ENCODE measurements around the gene RAB15.

RAB15 gene

DNA sequence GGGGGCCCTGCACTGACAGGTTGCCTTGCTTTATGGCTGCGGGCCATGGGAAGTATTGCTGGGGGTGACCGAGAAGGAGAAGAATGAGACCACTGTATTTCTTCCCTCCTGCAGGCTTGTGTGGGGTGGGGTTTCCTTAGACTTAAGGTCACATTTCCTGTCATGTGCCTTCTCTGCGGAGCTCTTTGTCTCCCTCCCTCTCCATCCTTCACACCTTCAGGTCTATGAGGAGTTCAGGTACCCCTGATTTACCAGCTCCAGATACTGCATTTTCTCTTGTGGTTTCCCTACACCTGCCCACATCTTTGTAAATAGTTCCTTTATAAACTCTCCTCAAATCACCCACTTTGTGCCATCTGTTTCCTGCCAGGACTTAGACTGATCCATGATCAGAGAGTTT lies 18.2 kb upstream of the RAB15 start:
- DNase-seq (ENCODE audit: low read depth, low spot score), result no peak

DNA sequence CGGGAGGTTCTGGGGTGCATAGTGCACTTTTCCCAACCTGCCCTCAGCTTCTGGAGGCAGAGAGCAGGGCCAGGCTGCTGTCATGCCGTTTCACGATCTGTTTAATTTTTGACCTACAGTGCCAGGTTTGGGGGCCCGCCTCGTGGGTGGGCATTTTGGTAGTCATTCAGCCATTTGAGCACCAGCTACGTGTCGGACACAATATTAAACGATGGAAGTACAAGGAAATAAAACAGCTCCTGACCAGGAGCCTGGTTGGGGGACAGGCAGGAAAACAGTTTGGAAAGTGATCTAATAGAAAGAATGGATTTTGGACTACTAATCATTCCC lies 15.3 kb upstream of the RAB15 start:
- DNase-seq (ENCODE audit: low read depth, low spot score), result no peak

DNA sequence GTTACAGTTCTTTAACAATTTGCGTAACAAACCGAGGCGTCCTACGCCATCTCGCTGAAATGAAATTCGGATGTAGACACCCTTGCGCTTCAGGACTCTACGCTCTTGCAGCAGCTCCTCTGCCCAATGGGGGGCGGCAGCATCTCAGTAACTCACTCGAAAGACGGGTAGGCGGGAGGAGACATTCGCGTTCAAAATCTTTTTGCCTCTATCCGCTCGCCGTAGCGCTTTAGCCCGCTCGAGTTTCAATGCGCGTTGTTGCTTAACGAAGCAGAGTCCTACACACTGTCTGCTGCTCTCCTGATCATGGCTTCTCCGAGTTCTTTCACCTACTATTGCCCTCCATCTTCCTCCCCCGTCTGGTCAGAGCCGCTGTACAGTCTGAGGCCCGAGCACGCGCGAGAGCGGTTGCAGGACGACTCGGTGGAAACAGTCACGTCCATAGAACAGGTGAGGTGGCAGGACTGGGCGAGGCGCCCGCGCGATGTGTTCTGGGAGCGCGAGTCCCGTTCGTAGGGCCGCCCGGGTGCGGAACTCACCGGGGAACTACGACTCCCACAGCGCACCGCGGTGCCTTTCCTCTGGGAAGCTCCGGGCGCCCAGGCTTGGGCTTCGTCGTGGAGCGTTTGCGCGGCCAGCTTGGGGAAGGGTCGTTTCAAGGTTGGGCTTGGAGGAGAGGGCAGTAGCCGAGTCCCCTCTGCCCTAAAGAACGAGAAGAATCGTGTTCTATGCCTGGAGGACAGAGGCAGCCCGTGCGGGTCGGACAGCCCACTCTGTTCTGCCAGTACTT lies 14.7 kb upstream of the RAB15 start, which contains the start of gene FNTB:
FNTB (plus strand) TSS at position 248 of the 790 bp plus-strand sequence; CDS start at position 307, 59 bp downstream.
- peak; percentile 94 for DNase-seq (ENCODE audit: low read depth, low spot score)

DNA sequence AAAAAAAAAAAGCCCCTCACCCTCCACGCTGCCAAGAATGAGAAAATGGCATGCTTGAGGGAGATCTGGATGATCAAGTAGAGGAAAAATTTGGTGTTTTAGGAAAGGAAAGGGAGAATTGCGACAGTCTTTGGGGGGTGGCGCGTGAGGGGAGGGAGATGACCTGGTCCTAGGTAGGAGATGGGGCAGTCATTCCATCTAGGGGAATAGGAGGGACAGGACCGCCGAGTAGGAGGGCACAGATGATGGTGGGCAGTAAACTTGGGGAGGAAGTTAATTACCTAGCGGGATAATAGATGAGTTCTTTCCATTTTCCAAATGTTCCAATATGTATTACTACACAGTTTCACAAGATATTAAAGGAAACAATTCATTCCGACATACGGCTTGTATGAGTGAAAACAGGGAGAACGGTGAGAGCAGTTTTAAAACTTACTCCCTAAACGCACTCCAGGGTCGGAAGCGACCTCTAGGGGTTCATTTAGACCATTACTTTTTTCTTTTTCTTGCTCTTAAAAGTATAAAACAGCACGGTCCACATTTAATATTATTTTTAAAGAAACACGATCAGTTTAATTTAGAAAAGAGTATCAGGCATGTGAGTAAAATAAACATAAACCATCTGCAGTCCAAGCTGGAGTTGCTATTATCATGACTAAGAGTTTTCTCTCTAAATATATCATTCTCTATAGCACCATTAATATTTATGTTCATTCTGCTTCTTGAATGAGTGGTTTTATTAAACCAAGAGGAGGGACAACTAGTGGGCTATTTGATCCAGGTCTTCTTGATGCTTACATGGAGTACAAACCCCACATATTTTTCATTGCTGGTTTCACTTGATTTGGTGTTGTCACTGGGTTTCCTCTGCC lies 11.5 kb upstream of the RAB15 start:
- DNase-seq (ENCODE audit: low read depth, low spot score), result no peak

DNA sequence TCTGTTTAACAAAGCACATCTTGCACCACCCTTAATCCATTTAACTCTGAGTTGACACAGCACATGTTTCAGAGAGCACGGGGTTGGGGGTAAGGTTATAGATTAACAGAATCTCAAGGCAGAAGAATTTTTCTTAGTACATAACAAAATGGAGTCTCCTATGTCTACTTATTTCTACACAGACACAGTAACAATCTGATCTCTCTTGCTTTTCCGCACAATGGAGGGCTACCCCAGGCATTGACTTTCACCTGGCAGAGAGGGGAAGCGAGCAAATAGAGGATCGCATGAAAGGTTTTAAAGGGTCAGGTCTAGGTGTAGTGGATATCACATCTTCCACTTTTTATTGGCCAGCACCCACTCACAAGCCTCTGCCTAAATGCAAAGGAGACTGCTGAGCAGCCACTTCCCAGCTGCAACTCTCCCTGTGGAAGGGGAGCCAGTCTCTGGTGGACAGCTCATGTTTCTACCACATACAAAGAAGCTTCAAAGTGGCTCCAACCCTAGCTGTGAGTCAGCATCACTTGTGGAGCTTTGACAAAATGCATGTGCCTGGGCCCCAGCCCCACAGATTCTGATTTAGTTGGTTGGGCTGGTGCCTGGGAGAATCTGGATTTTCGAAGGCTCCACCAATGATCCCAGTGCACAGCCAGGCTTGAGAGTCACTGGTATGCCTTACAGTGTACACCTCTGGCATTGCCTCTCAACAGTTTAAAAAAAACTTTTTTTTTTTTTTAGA lies 7.4 kb upstream of the RAB15 start:
- DNase-seq (ENCODE audit: low read depth, low spot score), result no peak

DNA sequence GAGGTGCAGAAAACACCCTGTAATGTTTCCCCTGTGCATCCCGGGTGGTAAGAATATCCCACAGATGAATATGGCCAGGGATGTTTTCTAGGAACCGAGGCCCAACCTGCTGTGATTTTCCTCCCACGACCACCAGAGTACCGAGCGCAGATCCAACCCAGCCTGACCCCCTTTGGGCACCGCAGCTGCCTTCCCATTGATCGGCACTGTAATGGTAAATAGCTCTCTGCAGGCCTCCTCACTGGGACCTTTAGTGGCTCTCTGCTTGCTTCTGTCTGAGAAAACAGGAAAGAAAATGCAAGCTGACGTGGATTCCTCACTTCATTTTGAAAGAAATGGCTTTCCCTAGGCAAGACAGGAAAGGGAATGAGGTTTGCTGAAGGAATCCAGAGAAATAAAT lies 2.4 kb upstream of the RAB15 start:
- DNase-seq (ENCODE audit: low read depth, low spot score), result peak; percentile 65

DNA sequence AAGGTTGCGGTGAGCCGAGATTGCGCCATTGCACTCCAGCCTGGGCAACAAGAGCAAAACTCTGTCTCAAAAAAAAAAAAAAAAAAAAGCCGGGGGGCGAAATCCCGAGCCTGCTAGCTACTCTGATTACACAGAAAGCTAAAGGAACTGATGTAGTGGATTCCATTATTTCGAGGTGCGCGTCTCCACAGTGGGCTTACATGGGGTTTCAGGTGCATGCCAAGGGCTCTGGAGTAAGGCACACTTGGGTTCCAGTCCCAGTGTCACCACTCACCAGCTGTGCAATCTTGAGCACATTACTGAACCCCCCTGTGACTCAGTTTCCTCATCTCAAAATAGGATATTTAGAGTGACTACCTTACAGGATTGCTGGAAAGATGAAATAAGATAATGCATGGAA lies 1.7 kb upstream of the RAB15 start:
- DNase-seq (ENCODE audit: low read depth, low spot score), result no peak

DNA sequence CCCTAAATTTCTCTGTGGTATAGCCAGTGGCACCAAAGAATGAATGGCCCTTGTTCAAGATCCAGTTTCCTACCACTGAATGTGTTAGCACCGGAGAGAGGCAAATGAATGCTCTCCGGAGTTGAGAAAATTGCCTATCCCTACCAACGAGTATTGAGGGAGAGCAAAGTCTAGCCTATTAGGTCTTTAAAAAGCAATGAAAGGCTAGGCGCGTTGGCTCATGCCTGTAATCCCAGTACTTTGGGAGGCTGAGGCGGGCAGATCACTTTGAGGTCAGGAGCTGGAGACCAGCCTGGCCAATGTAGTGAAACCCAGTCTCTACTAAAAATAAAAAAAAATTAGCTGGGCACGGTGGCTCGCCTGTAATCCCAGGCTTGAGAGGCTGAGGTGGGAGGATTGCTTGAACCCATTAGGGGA lies 898 bp upstream of the RAB15 start:
- DNase-seq (ENCODE audit: low read depth, low spot score), result no peak

DNA sequence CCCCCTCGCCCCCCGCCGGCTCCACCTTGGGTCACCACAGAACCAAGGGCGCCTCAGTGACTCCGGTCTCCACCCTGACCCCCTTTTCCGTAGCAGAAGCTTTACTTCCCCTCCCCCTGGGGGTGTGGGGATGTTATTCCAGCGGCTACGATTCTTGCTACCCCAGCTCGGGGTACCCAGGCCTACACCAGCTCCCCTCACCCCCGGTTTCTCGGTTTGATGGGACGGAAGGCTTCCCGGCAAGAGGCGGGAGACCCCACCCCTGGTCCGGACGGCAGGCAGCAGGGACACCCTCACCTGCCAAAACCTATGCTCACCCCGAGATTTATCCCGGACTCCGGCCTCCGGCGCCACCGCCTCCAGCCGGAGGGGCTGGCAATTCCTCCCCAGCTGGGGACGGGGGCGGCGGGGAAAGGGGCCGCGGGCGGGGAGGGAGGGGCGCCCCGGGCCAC lies 619 bp downstream of the RAB15 start:
- no peak for DNase-seq (ENCODE audit: low read depth, low spot score)

DNA sequence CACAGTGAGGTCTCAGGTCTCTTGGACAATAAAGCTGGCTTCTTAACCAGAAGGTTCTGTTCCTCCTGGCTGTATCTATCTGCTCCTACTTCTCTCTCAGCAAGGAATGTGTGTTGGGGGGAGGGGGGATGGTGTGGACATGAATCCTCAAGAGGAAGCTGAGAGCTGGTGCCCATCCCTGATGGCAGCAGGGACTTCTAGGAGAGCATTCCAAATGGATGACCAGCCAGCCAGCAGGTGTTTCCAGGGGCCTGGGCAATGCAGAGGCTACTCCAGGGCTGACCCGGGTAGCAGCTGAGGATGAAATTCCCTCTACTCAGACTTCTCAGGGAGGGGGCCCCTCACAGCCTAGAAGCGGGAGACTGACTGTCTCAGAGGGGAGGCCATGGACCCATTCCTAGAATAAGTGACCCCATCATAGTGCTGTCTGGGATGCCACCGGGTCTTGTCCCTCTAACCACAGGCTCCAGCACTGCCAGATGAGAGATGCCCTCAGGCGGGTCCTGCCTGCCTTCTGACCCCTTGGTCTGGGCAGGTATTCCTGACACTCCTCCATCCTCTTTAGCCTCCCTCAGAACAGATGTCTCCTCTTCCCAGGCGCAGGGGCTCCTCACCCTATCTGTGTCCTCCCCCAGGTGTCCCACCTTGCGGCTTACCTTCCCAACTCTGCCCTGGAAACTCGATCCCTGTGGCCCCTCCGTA lies 1.2 kb downstream of the RAB15 start:
- DNase-seq (ENCODE audit: low read depth, low spot score), result no peak

DNA sequence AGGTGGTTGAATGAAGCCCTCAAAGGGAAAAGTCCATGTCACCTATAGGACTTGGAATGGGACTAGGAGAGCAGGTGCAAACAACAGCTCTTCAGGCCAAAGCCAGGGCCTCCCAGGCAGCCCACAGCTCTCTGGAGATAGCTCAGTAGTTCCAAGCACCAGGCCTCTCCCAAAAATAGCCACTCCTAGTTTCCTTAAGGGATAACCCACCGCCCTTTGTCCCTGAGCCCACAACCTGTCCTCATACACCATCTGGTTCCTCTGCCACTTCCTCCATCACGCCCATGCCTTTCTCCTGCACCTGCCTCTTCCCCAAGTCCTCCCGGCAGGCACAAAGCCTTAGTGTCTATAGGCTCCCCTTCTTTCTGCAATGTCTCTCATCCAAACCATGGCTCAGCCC lies 2.1 kb downstream of the RAB15 start:
- DNase-seq (ENCODE audit: low read depth, low spot score), result no peak

DNA sequence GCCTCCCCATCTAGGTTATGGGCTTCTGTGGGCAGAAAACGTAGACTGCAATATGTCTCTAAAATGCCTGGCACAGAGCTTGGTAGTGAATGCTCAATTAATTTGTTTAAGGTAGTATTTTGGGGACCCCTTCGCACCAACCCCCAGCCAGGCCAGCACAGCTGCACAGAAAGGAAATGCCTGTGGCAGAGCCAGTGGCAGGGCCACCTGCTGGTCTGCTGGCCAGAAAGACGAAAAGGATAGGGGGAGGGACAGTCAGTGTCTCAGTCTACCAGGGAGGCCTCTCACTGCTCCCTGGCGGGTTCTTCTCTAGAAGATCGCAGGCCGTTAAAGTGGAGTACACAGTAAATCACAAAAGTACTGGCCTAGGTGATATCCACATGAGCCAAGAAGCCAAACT lies 3.5 kb downstream of the RAB15 start:
- no peak for DNase-seq (ENCODE audit: low read depth, low spot score)

DNA sequence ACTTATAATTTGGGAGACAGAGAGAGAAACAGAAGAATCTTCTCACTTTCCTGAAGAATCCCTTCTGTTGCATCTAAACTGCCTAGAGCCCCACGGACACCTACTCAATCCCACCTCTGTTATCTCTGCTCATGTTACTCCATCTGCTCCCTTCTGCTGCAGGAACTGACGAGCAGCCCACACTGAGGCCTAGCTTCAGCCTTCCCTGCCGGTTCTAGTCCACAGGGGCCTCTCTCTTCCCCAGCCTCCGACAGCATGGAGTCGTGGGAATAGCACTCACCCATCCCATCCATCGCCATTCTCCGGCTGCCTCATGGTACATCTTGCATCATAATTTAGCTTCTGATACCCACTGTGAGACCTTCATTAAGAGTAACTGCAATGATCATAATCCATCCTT lies 4.0 kb downstream of the RAB15 start:
- no peak for DNase-seq (ENCODE audit: low read depth, low spot score)

DNA sequence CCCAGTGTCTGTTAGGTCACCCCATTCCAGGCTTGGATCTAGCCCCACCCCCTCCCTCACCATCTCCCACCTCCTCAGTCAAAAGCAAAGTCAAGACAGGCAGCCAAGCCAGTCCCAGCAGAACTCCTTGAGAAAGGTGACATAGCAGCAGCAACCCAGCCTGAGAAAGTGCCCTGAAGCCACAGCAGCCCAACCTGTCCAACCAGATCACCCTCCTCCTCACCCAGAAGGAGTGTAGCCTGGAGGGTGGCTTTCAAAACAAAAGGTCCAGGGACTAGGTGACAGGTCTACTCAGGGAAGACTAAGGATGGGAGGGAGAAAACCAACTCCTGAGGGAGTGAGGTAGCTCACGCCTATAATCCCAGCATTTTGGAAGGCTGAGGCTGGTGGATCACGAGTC lies 5.2 kb downstream of the RAB15 start:
- DNase-seq (ENCODE audit: low read depth, low spot score), result no peak

DNA sequence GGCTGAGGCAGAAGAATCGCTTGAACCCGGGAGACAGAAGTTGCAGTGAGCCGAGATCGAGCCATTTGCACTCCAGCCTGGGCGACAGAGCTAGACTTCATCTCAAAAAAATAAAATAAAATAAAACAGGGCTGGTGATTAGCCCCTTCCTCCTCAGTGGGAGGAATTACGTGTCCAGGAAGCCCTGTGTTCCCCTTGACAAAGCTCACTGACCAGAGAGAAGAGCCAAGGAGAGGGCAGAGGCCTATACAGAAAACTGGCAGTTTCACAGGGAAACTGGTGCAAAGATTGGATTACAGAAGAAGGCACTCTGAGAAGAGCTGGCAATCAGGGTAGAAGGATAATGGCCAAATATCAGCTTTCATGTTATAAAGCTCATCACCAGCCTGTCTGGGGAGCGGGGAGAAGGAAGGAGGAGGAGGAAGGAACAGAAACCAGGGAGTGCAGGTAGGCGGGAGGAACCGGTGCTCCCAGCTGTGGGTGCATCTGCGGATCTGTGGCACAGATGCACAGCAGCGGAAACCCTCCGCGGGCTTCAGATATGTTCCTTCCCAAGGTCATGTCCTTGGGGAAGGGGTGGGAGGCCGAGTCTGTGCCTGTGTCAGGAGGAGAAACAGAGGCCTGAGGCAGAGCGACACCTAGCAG lies 6.7 kb downstream of the RAB15 start:
- DNase-seq (ENCODE audit: low read depth, low spot score), result no peak

DNA sequence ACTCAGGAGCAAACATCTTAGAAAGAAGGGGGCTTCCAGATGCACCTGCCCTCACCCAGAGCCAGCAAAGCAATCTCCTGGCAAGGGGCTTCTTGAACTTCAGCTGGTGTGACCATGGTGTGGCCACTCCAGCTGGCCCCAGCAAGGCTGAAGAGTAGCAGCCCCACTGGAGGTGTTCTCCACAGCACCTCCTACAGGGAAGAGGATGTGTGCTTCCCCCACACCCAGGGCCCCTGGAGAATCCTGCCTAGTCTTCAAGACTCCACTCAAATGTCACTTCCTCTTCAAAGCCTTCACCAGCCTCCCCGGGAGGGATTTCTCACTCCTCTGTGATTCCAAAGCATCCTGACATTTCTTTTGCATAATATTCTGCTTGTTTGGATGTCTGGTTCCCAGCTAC lies 8.5 kb downstream of the RAB15 start:
- no peak for DNase-seq (ENCODE audit: low read depth, low spot score)

DNA sequence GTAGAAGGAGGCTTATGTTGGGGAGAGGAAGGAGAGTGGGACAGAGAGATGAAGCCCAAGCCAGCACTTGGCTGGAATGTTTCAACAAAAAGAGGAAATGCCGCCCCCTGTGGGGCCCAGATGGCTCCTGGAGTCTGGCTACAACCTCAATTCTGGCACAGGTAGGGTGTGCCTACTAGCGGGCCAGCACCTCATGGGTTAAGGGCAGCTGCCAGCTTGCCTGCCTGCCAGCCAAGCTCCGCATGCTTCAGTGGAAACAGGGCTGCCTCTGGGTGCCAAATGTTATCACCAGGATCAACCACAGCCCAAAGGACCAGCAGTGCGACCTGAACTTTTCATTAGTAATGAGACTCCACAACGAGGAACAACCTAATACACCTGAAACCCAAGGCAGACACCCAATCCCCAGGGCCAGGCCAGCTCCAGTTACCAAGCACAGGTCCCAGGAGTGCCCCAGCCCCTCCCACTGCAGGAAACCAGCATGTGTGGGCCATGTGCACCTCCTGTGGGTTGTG lies 11.3 kb downstream of the RAB15 start:
- peak; percentile 61 for DNase-seq (ENCODE audit: low read depth, low spot score)

DNA sequence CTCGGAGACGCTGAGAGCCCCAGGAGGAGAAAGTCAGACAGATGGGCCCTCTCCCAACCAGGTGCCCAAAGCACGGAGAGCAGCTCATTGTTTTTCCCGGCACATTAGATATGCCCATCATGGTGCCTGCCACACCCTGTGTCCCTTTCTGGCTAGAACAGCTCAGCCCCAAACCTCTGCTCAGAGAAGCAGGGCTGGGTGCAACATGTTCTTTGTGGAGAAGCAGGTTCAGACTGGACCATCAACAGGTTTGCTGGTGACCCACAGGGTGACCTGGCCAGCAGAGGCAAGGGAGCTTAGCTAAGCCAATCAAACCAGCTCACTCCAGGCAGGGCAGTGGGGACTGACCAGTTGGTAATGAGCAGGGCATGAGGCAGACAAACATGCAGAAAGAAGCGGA lies 13.4 kb downstream of the RAB15 start:
- no peak for DNase-seq (ENCODE audit: low read depth, low spot score)

DNA sequence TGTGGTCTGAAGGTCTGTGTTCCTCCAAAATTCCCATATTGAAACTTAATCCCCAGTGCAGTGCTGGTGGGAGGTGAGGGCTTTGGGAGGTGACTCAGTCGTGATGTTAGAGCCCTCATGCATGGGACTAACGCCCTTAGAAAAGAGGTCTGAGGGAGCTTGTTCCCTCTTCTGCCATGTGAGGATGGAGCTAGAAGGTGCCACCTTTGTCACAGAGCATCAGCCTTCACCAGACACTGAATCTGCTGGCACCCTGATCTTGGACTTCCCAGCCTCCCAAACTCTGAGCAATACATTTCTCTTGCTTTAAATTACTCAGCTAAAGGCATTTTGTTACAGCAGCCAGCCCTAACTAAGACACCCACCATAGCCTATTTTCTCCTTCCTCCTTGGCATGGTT lies 13.9 kb downstream of the RAB15 start:
- no peak for DNase-seq (ENCODE audit: low read depth, low spot score)

DNA sequence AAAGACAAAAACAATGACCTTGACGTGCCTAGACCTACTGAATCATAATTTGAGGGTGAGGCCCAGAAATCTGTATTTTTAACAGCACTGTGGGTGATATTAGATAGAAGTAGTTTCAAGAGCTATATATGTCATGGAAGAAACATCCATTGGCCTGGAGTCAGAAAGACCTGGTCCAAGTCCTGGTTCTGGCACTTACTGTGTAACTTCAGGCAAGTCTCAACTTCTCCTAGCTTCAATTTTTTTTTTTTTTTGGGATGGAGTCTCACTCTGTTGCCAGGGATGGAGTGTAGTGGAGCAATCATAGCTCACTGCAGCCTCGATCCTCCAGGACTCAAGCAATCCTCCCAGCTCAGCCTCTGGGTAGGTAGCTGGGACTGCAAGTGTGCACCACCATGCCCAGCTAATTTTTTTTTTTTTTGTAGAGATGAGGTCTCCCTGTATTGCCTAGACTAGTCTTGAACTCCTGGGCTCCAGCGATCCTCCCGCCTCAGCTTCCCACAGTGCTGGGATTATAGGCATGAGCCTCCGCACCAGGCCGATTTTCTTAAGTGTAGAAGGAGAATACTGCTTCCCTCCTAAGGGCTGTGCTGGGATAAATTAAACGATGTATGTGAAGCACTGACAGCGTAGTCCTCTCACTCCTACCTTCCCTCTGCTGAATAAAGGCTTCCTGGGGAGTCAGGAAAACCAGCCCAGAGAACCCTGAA lies 15.3 kb downstream of the RAB15 start:
- DNase-seq (ENCODE audit: low read depth, low spot score), result no peak

All from iPS DF 19.7 (cell line).